Liver (tissue), 9 donors: ENCODE results near the gene VEGFD. TPM values are rescaled to one million over a fixed set of nuclear protein-coding genes. Genes with fewer than 3 reads are reported as not detected.
A peak's percentile ranks its signal among the peaks of the same experiment; 100 is the strongest.

ENCODE experiments used
- DNase-seq: peaks from one replicate; pipeline ENCODE4 v3.0.0-alpha.2; 2017; ENCODE audit warnings: low spot score
- H3K27ac ChIP-seq, 2 donors: one replicate each; pipeline ENCODE4 v1.7.0; 2013; ENCODE audit warnings: inconsistent platforms in 2 of 2, low read length in 2 of 2, control low read depth in 1 of 2, low read depth in 1 of 2, mild to moderate bottlenecking in 1 of 2
- H3K27me3 ChIP-seq, 4 donors: one replicate each; pipeline versions ENCODE4 v1.6.1 to v1.7.0; 2013; ENCODE audit warnings: low read length in 3 of 4, inconsistent platforms in 1 of 4, mild to moderate bottlenecking in 1 of 4, moderate library complexity in 1 of 4; ENCODE audit not compliant: control insufficient read depth in 4 of 4, insufficient read depth in 4 of 4
- H3K36me3 ChIP-seq, 4 donors: one replicate each; pipeline versions ENCODE4 v1.6.1 to v1.7.0; 2013; ENCODE audit warnings: low read length in 3 of 4, mild to moderate bottlenecking in 3 of 4, low read depth in 1 of 4, moderate library complexity in 1 of 4; ENCODE audit not compliant: control insufficient read depth in 4 of 4, insufficient read depth in 3 of 4
- H3K4me1 ChIP-seq, 4 donors: one replicate each; pipeline versions ENCODE4 v1.6.1 to v1.7.0; 2013; ENCODE audit warnings: low read length in 3 of 4, mild to moderate bottlenecking in 3 of 4, moderate library complexity in 1 of 4; ENCODE audit not compliant: control insufficient read depth in 4 of 4, insufficient read depth in 4 of 4
- H3K4me3 ChIP-seq, 3 donors: one replicate each; pipeline versions ENCODE4 v1.6.1 to v1.7.0; 2013; ENCODE audit warnings: low read length in 3 of 3, control low read depth in 1 of 3, low read depth in 1 of 3, mild to moderate bottlenecking in 1 of 3
- H3K9ac ChIP-seq, 2 donors: one replicate each; pipeline ENCODE4 v1.7.0; 2013; ENCODE audit warnings: low read length in 2 of 2, mild to moderate bottlenecking in 2 of 2, moderate library complexity in 2 of 2, control low read depth in 1 of 2, low read depth in 1 of 2
- H3K9me3 ChIP-seq, 4 donors: one replicate each; pipeline versions ENCODE4 v1.6.1 to v1.7.0; 2013; ENCODE audit warnings: low read length in 3 of 4; ENCODE audit not compliant: control insufficient read depth in 4 of 4
- EGR1 ChIP-seq, 2 donors: IDR thresholded peaks; 2 replicates each; pipeline ENCODE4 v1.6.1; 2016 to 2018; ENCODE audit warnings: antibody characterized with exemption in 2 of 2, low read depth in 2 of 2
- FOXA1 ChIP-seq: IDR thresholded peaks from 2 replicates; pipeline ENCODE4 v1.6.1; 2016; ENCODE audit warnings: antibody characterized with exemption
- FOXA2 ChIP-seq: IDR thresholded peaks from 2 replicates; pipeline ENCODE4 v1.6.1; 2016; ENCODE audit warnings: antibody characterized with exemption
- GABPA ChIP-seq, 2 donors: IDR thresholded peaks in 1 of 2; conservative IDR thresholded peaks in 1 of 2; 2 replicates each; pipeline ENCODE4 v1.6.1; 2016; ENCODE audit warnings: antibody characterized with exemption in 2 of 2, mild to moderate bottlenecking in 1 of 2, moderate library complexity in 1 of 2
- HNF4A ChIP-seq, 2 donors: conservative IDR thresholded peaks; 2 replicates each; pipeline ENCODE4 v1.6.1; 2016; ENCODE audit warnings: antibody characterized with exemption in 2 of 2, mild to moderate bottlenecking in 2 of 2
- HNF4G ChIP-seq: IDR thresholded peaks from 2 replicates; pipeline ENCODE4 v1.6.1; 2016; ENCODE audit warnings: antibody characterized with exemption
- JUND ChIP-seq, 2 donors: IDR thresholded peaks; 2 replicates each; pipeline ENCODE4 v1.6.1; 2016; ENCODE audit warnings: antibody characterized with exemption in 2 of 2
- NR2F2 ChIP-seq: IDR thresholded peaks from 2 replicates; pipeline ENCODE4 v1.6.1; 2016; ENCODE audit warnings: antibody characterized with exemption
- RAD21 ChIP-seq, 2 donors: IDR thresholded peaks; 2 replicates each; pipeline ENCODE4 v1.6.1; 2016; ENCODE audit warnings: antibody characterized with exemption in 2 of 2, mild to moderate bottlenecking in 2 of 2
- RXRA ChIP-seq, 2 donors: IDR thresholded peaks; 2 replicates each; pipeline ENCODE4 v1.6.1; 2017 to 2018; ENCODE audit warnings: antibody characterized with exemption in 2 of 2, mild to moderate bottlenecking in 1 of 2
- SP1 ChIP-seq: IDR thresholded peaks from 2 replicates; pipeline ENCODE4 v1.6.1; 2018; ENCODE audit warnings: antibody characterized with exemption, mild to moderate bottlenecking
- TAF1 ChIP-seq: conservative IDR thresholded peaks from 2 replicates; pipeline ENCODE4 v1.6.1; 2016; ENCODE audit warnings: antibody characterized with exemption, mild to moderate bottlenecking
- YY1 ChIP-seq: IDR thresholded peaks from 2 replicates; pipeline ENCODE4 v1.6.1; 2016; ENCODE audit warnings: antibody characterized with exemption, mild to moderate bottlenecking
- WGBS: extraction: QIAGEN DNeasy Blood & Tissue Kit; methylation state at CpG from one replicate; pipeline ENCODE4 v1.1.7; 2013; 5-methylcytosine and 5-hydroxymethylcytosine counted together
- polyA plus RNA-seq, 2 donors: library from polyadenylated mRNA; stranded (reverse) in 1 of 2; unstranded in 1 of 2; fragments of 200-250 nt in 1 of 2; fragments of >200 nt in 1 of 2; fragmentation: Nextera tagmentation in 1 of 2; extraction: Ambion mirVana in 1 of 2; gene quantifications; one replicate each; pipeline versions ENCODE4 v1.2.1 to v1.2.3, GENCODE V29; 2013 to 2015
- total RNA-seq, 2 donors: library from RNA; depleted of rRNA; stranded (reverse); fragments of >200 nt; gene quantifications; one replicate each; pipeline ENCODE4 v1.2.3, GENCODE V29; 2014
- TF ChIP-seq, protein P1 (sequence below): IDR thresholded peaks from 2 replicates; pipeline ENCODE4 v1.6.1; 2016; ENCODE audit warnings: antibody characterized with exemption
- TF ChIP-seq, protein P2 (sequence below): IDR thresholded peaks from 2 replicates; pipeline ENCODE4 v1.6.1; 2016; ENCODE audit warnings: antibody characterized with exemption
- TF ChIP-seq, protein P3 (sequence below): fragments of 150-350 bp; IDR thresholded peaks from 2 replicates; pipeline ENCODE4 v1.5.1; 2017; ENCODE audit warnings: improper control_type of control experiment, low read depth, low read length; ENCODE audit not compliant: missing input control
- TF ChIP-seq, protein P4 (sequence below): IDR thresholded peaks from 2 replicates; pipeline ENCODE4 v1.6.1; 2016; ENCODE audit warnings: antibody characterized with exemption
- TF ChIP-seq, protein P5 (sequence below): IDR thresholded peaks from 2 replicates; pipeline ENCODE4 v1.6.1; 2016; ENCODE audit warnings: antibody characterized with exemption, mild to moderate bottlenecking
- donor health status: healthy.
- donor health status: healthy.
- donor health status: healthy.
- donor health status: healthy.
- donor health status: healthy.

VEGFD gene
- total and polyA plus RNA-seq, 4 donors = 0.05 to 4.5 (median 0.64) TPM

- TF ChIP-seq FOXA2 = no peak
- TF ChIP-seq, protein P1, sequence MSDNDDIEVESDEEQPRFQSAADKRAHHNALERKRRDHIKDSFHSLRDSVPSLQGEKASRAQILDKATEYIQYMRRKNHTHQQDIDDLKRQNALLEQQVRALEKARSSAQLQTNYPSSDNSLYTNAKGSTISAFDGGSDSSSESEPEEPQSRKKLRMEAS = no peak
- TF ChIP-seq SP1 = peak; percentile 35
- no peak for TF ChIP-seq EGR1 (IDR thresholded peaks at IDR 0.05; ENCODE audit: low read depth in 2 of 2)
- TF ChIP-seq, protein P2, sequence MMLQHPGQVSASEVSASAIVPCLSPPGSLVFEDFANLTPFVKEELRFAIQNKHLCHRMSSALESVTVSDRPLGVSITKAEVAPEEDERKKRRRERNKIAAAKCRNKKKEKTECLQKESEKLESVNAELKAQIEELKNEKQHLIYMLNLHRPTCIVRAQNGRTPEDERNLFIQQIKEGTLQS = peak; percentile 9
- no peak for TF ChIP-seq GABPA (IDR thresholded peaks at IDR 0.05 in 1 of 2, conservative IDR thresholded peaks at IDR 0.05 in 1 of 2)
- TF ChIP-seq, protein P3, sequence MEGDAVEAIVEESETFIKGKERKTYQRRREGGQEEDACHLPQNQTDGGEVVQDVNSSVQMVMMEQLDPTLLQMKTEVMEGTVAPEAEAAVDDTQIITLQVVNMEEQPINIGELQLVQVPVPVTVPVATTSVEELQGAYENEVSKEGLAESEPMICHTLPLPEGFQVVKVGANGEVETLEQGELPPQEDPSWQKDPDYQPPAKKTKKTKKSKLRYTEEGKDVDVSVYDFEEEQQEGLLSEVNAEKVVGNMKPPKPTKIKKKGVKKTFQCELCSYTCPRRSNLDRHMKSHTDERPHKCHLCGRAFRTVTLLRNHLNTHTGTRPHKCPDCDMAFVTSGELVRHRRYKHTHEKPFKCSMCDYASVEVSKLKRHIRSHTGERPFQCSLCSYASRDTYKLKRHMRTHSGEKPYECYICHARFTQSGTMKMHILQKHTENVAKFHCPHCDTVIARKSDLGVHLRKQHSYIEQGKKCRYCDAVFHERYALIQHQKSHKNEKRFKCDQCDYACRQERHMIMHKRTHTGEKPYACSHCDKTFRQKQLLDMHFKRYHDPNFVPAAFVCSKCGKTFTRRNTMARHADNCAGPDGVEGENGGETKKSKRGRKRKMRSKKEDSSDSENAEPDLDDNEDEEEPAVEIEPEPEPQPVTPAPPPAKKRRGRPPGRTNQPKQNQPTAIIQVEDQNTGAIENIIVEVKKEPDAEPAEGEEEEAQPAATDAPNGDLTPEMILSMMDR = peak; percentile 16
- TF ChIP-seq, protein P4, sequence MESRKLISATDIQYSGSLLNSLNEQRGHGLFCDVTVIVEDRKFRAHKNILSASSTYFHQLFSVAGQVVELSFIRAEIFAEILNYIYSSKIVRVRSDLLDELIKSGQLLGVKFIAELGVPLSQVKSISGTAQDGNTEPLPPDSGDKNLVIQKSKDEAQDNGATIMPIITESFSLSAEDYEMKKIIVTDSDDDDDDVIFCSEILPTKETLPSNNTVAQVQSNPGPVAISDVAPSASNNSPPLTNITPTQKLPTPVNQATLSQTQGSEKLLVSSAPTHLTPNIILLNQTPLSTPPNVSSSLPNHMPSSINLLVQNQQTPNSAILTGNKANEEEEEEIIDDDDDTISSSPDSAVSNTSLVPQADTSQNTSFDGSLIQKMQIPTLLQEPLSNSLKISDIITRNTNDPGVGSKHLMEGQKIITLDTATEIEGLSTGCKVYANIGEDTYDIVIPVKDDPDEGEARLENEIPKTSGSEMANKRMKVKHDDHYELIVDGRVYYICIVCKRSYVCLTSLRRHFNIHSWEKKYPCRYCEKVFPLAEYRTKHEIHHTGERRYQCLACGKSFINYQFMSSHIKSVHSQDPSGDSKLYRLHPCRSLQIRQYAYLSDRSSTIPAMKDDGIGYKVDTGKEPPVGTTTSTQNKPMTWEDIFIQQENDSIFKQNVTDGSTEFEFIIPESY = no peak
- no peak for TF ChIP-seq HNF4G
- peak; percentile 65 to 70 for TF ChIP-seq RAD21 (IDR thresholded peaks at IDR 0.05)
- TF ChIP-seq RXRA (IDR thresholded peaks at IDR 0.05) = peak in 1 of 2 donors; percentile 7
- TF ChIP-seq, protein P5, sequence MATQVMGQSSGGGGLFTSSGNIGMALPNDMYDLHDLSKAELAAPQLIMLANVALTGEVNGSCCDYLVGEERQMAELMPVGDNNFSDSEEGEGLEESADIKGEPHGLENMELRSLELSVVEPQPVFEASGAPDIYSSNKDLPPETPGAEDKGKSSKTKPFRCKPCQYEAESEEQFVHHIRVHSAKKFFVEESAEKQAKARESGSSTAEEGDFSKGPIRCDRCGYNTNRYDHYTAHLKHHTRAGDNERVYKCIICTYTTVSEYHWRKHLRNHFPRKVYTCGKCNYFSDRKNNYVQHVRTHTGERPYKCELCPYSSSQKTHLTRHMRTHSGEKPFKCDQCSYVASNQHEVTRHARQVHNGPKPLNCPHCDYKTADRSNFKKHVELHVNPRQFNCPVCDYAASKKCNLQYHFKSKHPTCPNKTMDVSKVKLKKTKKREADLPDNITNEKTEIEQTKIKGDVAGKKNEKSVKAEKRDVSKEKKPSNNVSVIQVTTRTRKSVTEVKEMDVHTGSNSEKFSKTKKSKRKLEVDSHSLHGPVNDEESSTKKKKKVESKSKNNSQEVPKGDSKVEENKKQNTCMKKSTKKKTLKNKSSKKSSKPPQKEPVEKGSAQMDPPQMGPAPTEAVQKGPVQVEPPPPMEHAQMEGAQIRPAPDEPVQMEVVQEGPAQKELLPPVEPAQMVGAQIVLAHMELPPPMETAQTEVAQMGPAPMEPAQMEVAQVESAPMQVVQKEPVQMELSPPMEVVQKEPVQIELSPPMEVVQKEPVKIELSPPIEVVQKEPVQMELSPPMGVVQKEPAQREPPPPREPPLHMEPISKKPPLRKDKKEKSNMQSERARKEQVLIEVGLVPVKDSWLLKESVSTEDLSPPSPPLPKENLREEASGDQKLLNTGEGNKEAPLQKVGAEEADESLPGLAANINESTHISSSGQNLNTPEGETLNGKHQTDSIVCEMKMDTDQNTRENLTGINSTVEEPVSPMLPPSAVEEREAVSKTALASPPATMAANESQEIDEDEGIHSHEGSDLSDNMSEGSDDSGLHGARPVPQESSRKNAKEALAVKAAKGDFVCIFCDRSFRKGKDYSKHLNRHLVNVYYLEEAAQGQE = peak; percentile 15
- no peak for TF ChIP-seq FOXA1
- peak; percentile 65 for TF ChIP-seq TAF1
- TF ChIP-seq HNF4A (conservative IDR thresholded peaks at IDR 0.05) = no peak
- no peak for TF ChIP-seq NR2F2
- no peak for TF ChIP-seq JUND (IDR thresholded peaks at IDR 0.05)
- peak; percentile 78 for TF ChIP-seq YY1
- H3K4me1 ChIP-seq = peaks cover 2 to 21% (median 15%) of the 10 kb centered on the region in 4 donors
- H3K4me3 ChIP-seq = no peak overlapping the region
- H3K9ac ChIP-seq = peak overlapping the region; percentile 28 to 72
- no peak for DNase-seq
- H3K9me3 ChIP-seq = no peaks in the 10 kb centered on the region
- WGBS = 24% methylated on average over 4 of the region's 4 CpGs
- H3K27me3 ChIP-seq = peaks cover 0 to 5% (median 0%) of the 10 kb centered on the region in 4 donors
- no peaks in the 10 kb centered on the region for H3K36me3 ChIP-seq
- peak overlapping the region; percentile 75 to 88 for H3K27ac ChIP-seq
These were observed 84.0 kb downstream of the VEGFD start for GRCh38 chrX:15299941-15300851.
